ENCODE data around the gene GPR17. TPM values are rescaled to one million over a fixed set of nuclear protein-coding genes. Genes with fewer than 3 reads are reported as not detected.

The GPR17 gene
- total RNA-seq, 1 experiment from 2014 or later: 0.35 TPM

- H3K4me2 ChIP-seq (ENCODE audit: insufficient read depth, insufficient read length, low read length): no peak overlapping the region
- TF ChIP-seq, protein P1, sequence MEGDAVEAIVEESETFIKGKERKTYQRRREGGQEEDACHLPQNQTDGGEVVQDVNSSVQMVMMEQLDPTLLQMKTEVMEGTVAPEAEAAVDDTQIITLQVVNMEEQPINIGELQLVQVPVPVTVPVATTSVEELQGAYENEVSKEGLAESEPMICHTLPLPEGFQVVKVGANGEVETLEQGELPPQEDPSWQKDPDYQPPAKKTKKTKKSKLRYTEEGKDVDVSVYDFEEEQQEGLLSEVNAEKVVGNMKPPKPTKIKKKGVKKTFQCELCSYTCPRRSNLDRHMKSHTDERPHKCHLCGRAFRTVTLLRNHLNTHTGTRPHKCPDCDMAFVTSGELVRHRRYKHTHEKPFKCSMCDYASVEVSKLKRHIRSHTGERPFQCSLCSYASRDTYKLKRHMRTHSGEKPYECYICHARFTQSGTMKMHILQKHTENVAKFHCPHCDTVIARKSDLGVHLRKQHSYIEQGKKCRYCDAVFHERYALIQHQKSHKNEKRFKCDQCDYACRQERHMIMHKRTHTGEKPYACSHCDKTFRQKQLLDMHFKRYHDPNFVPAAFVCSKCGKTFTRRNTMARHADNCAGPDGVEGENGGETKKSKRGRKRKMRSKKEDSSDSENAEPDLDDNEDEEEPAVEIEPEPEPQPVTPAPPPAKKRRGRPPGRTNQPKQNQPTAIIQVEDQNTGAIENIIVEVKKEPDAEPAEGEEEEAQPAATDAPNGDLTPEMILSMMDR (conservative IDR thresholded peaks at IDR 0.05): no peak
- H4K5ac ChIP-seq (ENCODE audit: insufficient read length, low read depth, low read length): no peak overlapping the region
- no peak overlapping the region for H3K4ac ChIP-seq (ENCODE audit: low read depth, low read length)
- no peaks in the 10 kb centered on the region for H3K27me3 ChIP-seq (ENCODE audit: insufficient read depth, low read length)
- H2BK20ac ChIP-seq (ENCODE audit: low read depth, low read length, poor library complexity, severe bottlenecking): no peak overlapping the region
- H3K79me1 ChIP-seq (ENCODE audit: insufficient read depth, low read depth, low read length, poor library complexity, severe bottlenecking): no peaks in the 10 kb centered on the region
- Mint-ChIP-seq H3K4me3 (no peak overlapping the region), H3K36me3 (ENCODE audit: insufficient read depth in 1 of 3, low read depth in 3 of 3) (no peaks in the 10 kb centered on the region), H3K27me3 (ENCODE audit: low read depth) (peaks cover 4% of the 10 kb centered on the region), H3K27ac (no peak overlapping the region; a peak in 1 of 7 replicates), H3K4me1 (peaks cover 7 to 17% of the 10 kb centered on the region in 2 experiments), H3K9me3 (no peaks in the 10 kb centered on the region)
- H4K8ac ChIP-seq (replicated peaks; ENCODE audit: insufficient read length, low read depth, low read length): no peak overlapping the region
- no peak overlapping the region for H3K18ac ChIP-seq (ENCODE audit: insufficient read length, low read depth, low read length)
- H3K56ac ChIP-seq (ENCODE audit: insufficient read length, low read depth, low read length): no peak overlapping the region
- no peak overlapping the region for H2AFZ ChIP-seq (ENCODE audit: low read length)
- no peaks in the 10 kb centered on the region for H3K9me3 ChIP-seq (ENCODE audit: control insufficient read depth, low read depth, low read length)
- no peak overlapping the region for H2BK15ac ChIP-seq (ENCODE audit: low read depth, low read length)
- H4K20me1 ChIP-seq (ENCODE audit: control insufficient read depth, insufficient read depth, insufficient read length): no peaks in the 10 kb centered on the region
- H3K23ac ChIP-seq (ENCODE audit: insufficient read length, low read depth, low read length): no peak overlapping the region
- no peak overlapping the region for H3T11ph ChIP-seq (ENCODE audit: low read length)
- no peak overlapping the region for H3K27ac ChIP-seq (ENCODE audit: insufficient read length, low read depth, low read length)
- peaks cover 4% of the 10 kb centered on the region for H3K23me2 ChIP-seq (ENCODE audit: insufficient read length, low read depth, low read length, poor library complexity, severe bottlenecking)
- H3K14ac ChIP-seq (ENCODE audit: insufficient read depth, low read length): no peak overlapping the region
- no peak for DNase-seq
- H2BK5ac ChIP-seq (ENCODE audit: insufficient read length, low read length): no peak overlapping the region
- H4K91ac ChIP-seq (ENCODE audit: insufficient read length, low read depth, low read length): no peak overlapping the region
- H3K79me2 ChIP-seq (ENCODE audit: insufficient read depth, low read length): no peaks in the 10 kb centered on the region
- H3K4me1 ChIP-seq (ENCODE audit: insufficient read depth, low read length): no peaks in the 10 kb centered on the region
- H2BK120ac ChIP-seq (ENCODE audit: low read depth, low read length, poor library complexity, severe bottlenecking): no peak overlapping the region
- no peak overlapping the region for H3K9ac ChIP-seq (ENCODE audit: extremely low read depth, insufficient read length, low read length)
- WGBS (ENCODE audit: extremely low coverage, insufficient read length, low lambda C conversion rate): no CpG with 5 or more reads among the region's 24 CpGs
- H2AK5ac ChIP-seq (ENCODE audit: insufficient read length, low read length): no peak overlapping the region
- H2BK12ac ChIP-seq (ENCODE audit: insufficient read length, low read depth, low read length): no peak overlapping the region
These were observed 711 bp downstream of the GPR17 start for GRCh38 chr2:127646487-127647241.

Measured in H9 (cell line).